Measurements from ENCODE around the gene HIGD2B. TPM values are rescaled to one million over a fixed set of nuclear protein-coding genes. Genes with fewer than 3 reads are reported as not detected.
"Not testable (repeated sequence)": the region's sequence is repeated elsewhere in the genome, so short reads cannot be mapped to it uniquely, and the experiment has no call there.

The HIGD2B gene
- total and polyA plus RNA-seq, 9 of the 15 experiments (the other 6 are each of a cell fraction or from before 2014, with no cell fraction given), result 0.04 to 0.18 (median 0.14) TPM; not detected in 6

DNA sequence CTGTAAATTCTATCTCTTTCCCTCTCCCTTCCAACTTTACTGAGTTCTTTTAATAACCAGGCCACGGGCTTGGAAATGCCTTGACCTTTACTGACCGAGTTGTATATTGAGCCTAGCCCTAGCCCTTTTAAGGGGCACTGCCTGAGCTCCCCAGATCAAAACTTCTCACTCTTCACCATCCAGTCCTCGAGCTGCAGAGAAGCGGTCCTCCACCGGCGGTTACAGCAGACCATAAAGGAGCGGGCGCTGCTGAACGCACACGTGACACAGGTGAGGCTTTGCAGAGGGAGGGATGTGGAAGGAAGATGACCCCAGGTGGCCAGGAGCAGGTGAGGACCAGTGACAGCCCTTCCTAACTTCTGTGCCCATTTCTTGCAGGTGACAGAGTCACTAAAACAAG, 24.9 kb downstream of the HIGD2B start:
- H4K20me1 ChIP-seq (replicated peaks; ENCODE audit: control insufficient read depth, insufficient read depth, low read length); H2AFZ ChIP-seq (ENCODE audit: low read depth, low read length); H3K9me3 ChIP-seq (replicated peaks; ENCODE audit: control insufficient read depth, insufficient read depth, low read depth, low read length); POLR2A ChIA-PET; BruUV-seq (replicated peaks); DNase-seq (ENCODE audit: extremely low read depth in 1 of 4, low spot score in 3 of 4); H3K79me2 ChIP-seq (ENCODE audit: control insufficient read depth, insufficient read depth, low read length); H3K27ac ChIP-seq (ENCODE audit: extremely low read depth, low read depth, low read length); ATAC-seq; H3K27me3 ChIP-seq (ENCODE audit: control insufficient read depth in 2 of 2, insufficient read depth in 2 of 2, low read length in 2 of 2); CTCF ChIA-PET (ENCODE audit: low intra/inter-chr PET ratio); H3K4me2 ChIP-seq (ENCODE audit: insufficient read depth, low read length); H3K9me1 ChIP-seq (ENCODE audit: control insufficient read depth, insufficient read depth, low read length); H3K4me1 ChIP-seq (replicated peaks in 1 of 2; ENCODE audit: control insufficient read depth in 2 of 2, insufficient read depth in 2 of 2, low read length in 2 of 2); FAIRE-seq; H3K36me3 ChIP-seq (ENCODE audit: control insufficient read depth, insufficient read depth, low read length); intact Hi-C loops (cut with micrococcal nuclease); H3K4me3 ChIP-seq; H3K9ac ChIP-seq (ENCODE audit: insufficient read depth in 1 of 2, low read depth in 2 of 2, low read length in 2 of 2): not testable (repeated sequence)
- in situ Hi-C loops (cut with MboI), result loop anchor here (25.0 kb wide), 1 partner anchor 1401 kb away; no protein-coding TSS in a partner anchor
- 0% methylated on average over 8 of the region's 10 CpGs for WGBS (ENCODE audit: insufficient coverage, low coverage, missing lambda C conversion rate)

DNA sequence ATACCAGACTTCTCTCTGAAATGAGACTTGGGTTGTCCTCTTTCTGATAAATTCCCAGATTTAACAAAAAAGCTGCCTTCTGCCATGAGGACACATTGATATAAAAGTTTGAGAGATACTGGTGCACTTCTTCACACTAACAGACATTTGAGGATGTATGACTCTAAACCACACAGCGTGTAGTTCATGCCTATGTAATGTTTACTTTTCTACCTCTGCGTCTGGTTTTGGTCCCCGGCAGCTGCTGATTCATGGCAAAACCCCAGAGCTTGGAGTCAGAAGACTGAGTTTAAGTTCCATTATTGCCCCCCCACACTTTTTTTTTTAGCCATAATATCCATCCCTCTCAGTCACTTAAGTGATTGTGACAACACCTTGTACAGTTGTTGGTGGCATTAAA, 30.0 kb downstream of the HIGD2B start:
- H3K4me2 ChIP-seq (ENCODE audit: insufficient read depth, low read length); H3K9ac ChIP-seq (ENCODE audit: insufficient read depth in 1 of 2, low read depth in 2 of 2, low read length in 2 of 2); H4K20me1 ChIP-seq (replicated peaks; ENCODE audit: control insufficient read depth, insufficient read depth, low read length); H3K4me3 ChIP-seq; H2AFZ ChIP-seq (ENCODE audit: low read depth, low read length); BruUV-seq (replicated peaks); DNase-seq (ENCODE audit: extremely low read depth in 1 of 4, low spot score in 3 of 4); CTCF ChIA-PET (ENCODE audit: low intra/inter-chr PET ratio); ATAC-seq; intact Hi-C loops (cut with micrococcal nuclease); POLR2A ChIA-PET; H3K4me1 ChIP-seq (replicated peaks in 1 of 2; ENCODE audit: control insufficient read depth in 2 of 2, insufficient read depth in 2 of 2, low read length in 2 of 2); H3K27ac ChIP-seq (ENCODE audit: extremely low read depth, low read depth, low read length); H3K27me3 ChIP-seq (ENCODE audit: control insufficient read depth in 2 of 2, insufficient read depth in 2 of 2, low read length in 2 of 2); H3K9me1 ChIP-seq (ENCODE audit: control insufficient read depth, insufficient read depth, low read length); H3K9me3 ChIP-seq (replicated peaks; ENCODE audit: control insufficient read depth, insufficient read depth, low read depth, low read length); FAIRE-seq; H3K36me3 ChIP-seq (ENCODE audit: control insufficient read depth, insufficient read depth, low read length); H3K79me2 ChIP-seq (ENCODE audit: control insufficient read depth, insufficient read depth, low read length): not testable (repeated sequence)
- in situ Hi-C loops (cut with MboI), result loop anchor here (25.0 kb wide), 1 partner anchor 1406 kb away; no protein-coding TSS in a partner anchor
- no CpG with 5 or more reads among the region's 3 CpGs for WGBS (ENCODE audit: insufficient coverage, low coverage, missing lambda C conversion rate)

DNA sequence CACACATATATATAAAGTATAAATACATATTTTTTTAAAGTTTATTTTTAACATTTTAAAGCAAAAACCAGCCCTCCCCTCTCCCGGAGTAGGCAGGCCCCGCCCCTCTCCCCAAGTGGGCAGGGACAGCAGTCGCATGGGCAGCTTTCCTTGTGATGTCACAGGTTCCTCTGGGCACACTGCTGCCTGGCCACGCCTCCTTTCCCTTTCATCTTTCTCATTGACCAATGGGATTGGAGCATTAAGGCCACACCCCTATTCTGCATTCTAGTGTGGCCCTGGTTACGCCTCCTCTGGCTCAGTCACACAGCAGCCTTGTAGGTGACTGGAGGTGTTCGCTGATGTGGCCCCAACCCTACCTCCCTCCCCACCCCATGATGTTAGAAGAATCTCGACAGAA, 31.6 kb downstream of the HIGD2B start, which contains the start of gene GOLGA6B:
Gene GOLGA6B, plus strand, starts transcription at position 301 of the 400 bp plus-strand sequence. Its CDS starts 41 bp downstream, at position 342.
- H3K36me3 ChIP-seq (ENCODE audit: control insufficient read depth, insufficient read depth, low read length); H3K79me2 ChIP-seq (ENCODE audit: control insufficient read depth, insufficient read depth, low read length); H3K4me3 ChIP-seq; H3K4me1 ChIP-seq (replicated peaks in 1 of 2; ENCODE audit: control insufficient read depth in 2 of 2, insufficient read depth in 2 of 2, low read length in 2 of 2); CTCF ChIA-PET (ENCODE audit: low intra/inter-chr PET ratio); intact Hi-C loops (cut with micrococcal nuclease); H3K9ac ChIP-seq (ENCODE audit: insufficient read depth in 1 of 2, low read depth in 2 of 2, low read length in 2 of 2); DNase-seq (ENCODE audit: extremely low read depth in 1 of 4, low spot score in 3 of 4); POLR2A ChIA-PET; H3K27ac ChIP-seq (ENCODE audit: extremely low read depth, low read depth, low read length); H3K4me2 ChIP-seq (ENCODE audit: insufficient read depth, low read length); H3K9me1 ChIP-seq (ENCODE audit: control insufficient read depth, insufficient read depth, low read length); H3K9me3 ChIP-seq (replicated peaks; ENCODE audit: control insufficient read depth, insufficient read depth, low read depth, low read length); BruUV-seq (replicated peaks); ATAC-seq; H4K20me1 ChIP-seq (replicated peaks; ENCODE audit: control insufficient read depth, insufficient read depth, low read length); H3K27me3 ChIP-seq (ENCODE audit: control insufficient read depth in 2 of 2, insufficient read depth in 2 of 2, low read length in 2 of 2); H2AFZ ChIP-seq (ENCODE audit: low read depth, low read length); FAIRE-seq: not testable (repeated sequence)
- no CpG with 5 or more reads among the region's 7 CpGs for WGBS (ENCODE audit: insufficient coverage, low coverage, missing lambda C conversion rate)
- in situ Hi-C loops (cut with MboI), result loop anchor here (25.0 kb wide), 1 partner anchor 1408 kb away; no protein-coding TSS in a partner anchor

DNA sequence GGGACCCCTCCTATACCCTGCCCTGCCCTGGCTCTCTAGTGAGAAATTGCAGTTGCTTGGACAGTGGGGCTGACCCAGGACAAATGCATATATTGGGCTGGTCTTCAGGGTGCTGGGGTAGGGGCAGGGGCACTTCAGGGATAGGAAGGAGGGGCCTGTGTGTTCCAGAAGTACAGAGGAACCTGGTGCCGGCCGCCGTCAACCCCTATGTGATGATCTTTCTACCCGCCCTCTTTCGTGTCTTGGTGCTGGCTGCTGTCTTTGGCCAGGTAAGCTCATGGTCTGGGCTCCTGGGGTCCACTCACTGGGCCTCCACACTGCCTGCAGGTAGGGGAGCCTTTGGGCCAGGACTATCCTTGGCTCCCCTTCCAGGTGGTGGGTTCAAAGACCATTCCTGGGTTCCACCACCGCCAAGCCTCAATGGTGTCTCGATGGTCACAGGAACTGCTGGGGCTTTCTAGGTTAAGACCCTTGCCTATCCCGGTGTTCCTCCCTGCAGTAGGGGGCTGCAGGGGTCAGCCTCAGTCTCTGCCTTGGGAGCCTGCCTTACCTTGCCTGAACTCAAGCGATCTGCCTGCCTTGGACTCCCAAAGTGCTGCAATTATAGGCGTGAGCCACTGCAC, 37.2 kb downstream of the HIGD2B start:
- H3K9ac ChIP-seq (ENCODE audit: insufficient read depth in 1 of 2, low read depth in 2 of 2, low read length in 2 of 2); H3K9me1 ChIP-seq (ENCODE audit: control insufficient read depth, insufficient read depth, low read length); intact Hi-C loops (cut with micrococcal nuclease); BruUV-seq (replicated peaks); H3K79me2 ChIP-seq (ENCODE audit: control insufficient read depth, insufficient read depth, low read length); H4K20me1 ChIP-seq (replicated peaks; ENCODE audit: control insufficient read depth, insufficient read depth, low read length); ATAC-seq; CTCF ChIA-PET (ENCODE audit: low intra/inter-chr PET ratio); H3K4me2 ChIP-seq (ENCODE audit: insufficient read depth, low read length); H3K4me3 ChIP-seq; H3K36me3 ChIP-seq (ENCODE audit: control insufficient read depth, insufficient read depth, low read length); H3K4me1 ChIP-seq (replicated peaks in 1 of 2; ENCODE audit: control insufficient read depth in 2 of 2, insufficient read depth in 2 of 2, low read length in 2 of 2); DNase-seq (ENCODE audit: extremely low read depth in 1 of 4, low spot score in 3 of 4); H3K9me3 ChIP-seq (replicated peaks; ENCODE audit: control insufficient read depth, insufficient read depth, low read depth, low read length); POLR2A ChIA-PET; H3K27ac ChIP-seq (ENCODE audit: extremely low read depth, low read depth, low read length); FAIRE-seq; H2AFZ ChIP-seq (ENCODE audit: low read depth, low read length); H3K27me3 ChIP-seq (ENCODE audit: control insufficient read depth in 2 of 2, insufficient read depth in 2 of 2, low read length in 2 of 2): not testable (repeated sequence)
- 2% methylated on average over 8 of the region's 10 CpGs for WGBS (ENCODE audit: insufficient coverage, low coverage, missing lambda C conversion rate)
- in situ Hi-C loops (cut with MboI), result loop anchor here (25.0 kb wide), 1 partner anchor 1639 kb away; no protein-coding TSS in a partner anchor

Data from K562 (cell line).